Activated CD4-positive, alpha-beta T cell treated with anti-CD3 and anti-CD28 coated beads, Interleukin-2, amount 50 U/mL, for 16 hours (primary cell): ENCODE data around the gene CHSY3.

ENCODE experiments used
- DNase-seq: peaks from one replicate; pipeline ENCODE4 v3.0.0-alpha.2; 2020

The CHSY3 gene

GRCh38 chr5:130102960-130103359 is 198.7 kb downstream of the CHSY3 start:
- DNase-seq = no peak

DNA sequence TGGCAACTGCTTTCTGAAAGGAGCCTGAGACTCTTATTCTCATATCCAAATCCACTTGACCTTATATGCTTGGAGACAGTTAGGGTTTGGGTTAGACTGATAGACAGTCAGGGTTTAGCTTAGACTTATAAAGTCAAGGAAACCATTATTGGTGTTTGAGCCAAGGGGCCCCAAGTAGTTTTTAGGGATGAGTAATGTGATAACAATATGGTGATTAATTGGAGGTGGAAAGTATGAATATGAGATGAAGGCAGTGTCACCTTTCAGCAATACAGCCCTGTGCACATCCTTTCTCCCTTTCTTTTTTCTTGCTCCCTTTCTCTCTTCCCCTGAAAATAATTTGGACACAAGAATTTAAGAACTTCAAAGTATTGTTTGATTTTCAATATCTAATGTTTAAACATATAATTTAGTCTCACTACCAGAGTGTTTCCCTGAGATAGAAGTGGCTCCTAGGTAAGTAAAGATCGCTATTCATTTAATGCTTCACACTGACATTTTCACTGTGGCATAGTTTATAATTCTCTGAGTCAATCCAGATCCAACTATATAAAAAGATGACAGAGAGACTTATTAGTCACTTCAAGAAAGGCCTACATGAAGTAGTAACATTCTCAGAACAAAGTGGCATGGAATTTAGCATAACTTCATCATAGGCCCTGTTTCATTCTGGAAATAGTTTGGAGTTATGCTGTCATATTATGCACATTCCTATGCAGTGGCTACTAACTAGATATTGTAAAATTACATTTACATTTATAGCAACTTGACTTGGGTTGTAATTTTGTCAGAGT is 200.8 kb downstream of the CHSY3 start:
- no peak for DNase-seq

DNA sequence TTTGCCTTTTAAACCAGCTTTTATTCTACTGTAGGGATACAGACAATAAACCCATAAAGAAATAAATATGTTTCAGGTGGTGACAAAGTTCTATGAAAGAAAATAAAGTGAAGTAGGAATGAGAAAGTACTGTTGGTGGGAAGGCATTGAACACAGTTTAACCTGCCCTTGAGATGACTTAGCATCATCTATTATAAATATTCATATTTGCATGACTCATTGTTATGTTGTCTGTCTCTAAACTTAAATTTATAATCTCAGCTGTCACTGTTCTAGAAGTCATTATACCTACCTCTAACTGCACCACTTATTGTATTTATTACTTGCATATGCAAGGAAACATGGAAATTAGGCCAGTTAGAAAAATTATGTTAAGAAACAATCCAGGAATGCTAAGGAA is 202.2 kb downstream of the CHSY3 start:
- no peak for DNase-seq

- peak; percentile 27 for DNase-seq
Measured at GRCh38 chr5:130109152-130109551, 204.9 kb downstream of the CHSY3 start.

DNA sequence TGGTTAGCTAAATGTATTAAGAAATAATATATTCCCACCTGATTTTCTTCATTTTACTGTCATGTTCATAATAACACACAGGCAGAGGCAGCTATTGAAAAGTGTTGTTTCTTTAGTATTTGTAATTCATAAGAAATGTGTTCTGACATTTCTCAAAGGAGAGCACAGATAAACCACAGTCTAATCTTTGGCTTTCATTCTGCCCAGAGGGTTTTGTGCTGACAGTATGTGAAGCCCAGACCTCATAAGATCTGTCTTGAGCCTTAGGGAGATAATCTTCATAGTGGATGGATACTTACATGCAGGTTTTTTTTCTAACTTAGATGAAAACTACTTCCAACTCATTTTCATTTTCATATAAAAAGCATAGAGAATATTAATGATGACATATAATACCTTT is 206.1 kb downstream of the CHSY3 start:
- no peak for DNase-seq

- DNase-seq = no peak
Measured at GRCh38 chr5:130111746-130112145, 207.5 kb downstream of the CHSY3 start.

DNA sequence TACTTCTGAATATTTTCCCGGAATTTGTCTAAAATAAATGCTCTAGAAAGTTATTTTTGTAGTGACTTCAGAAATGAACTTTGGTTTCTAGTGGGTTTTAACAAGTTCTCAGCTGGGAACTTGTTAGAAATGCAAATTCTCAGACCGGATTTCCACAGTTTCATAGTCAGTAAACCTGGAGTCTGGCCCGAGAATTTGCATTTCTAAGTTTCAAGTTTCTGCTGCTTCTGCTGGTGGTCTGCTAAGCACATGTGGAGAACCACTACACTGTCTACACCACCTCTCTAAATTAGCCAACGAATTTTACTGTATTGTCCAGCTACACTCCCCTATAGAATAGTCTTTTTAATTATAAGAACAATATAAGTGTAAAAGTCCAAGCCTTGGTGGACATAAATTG is 208.0 kb downstream of the CHSY3 start:
- no peak for DNase-seq

GRCh38 chr5:130115686-130116085 is 211.4 kb downstream of the CHSY3 start:
- DNase-seq = no peak

GRCh38 chr5:130116462-130116861 is 212.2 kb downstream of the CHSY3 start:
- DNase-seq = no peak

GRCh38 chr5:130116972-130117371 is 212.7 kb downstream of the CHSY3 start:
- DNase-seq = no peak

DNA sequence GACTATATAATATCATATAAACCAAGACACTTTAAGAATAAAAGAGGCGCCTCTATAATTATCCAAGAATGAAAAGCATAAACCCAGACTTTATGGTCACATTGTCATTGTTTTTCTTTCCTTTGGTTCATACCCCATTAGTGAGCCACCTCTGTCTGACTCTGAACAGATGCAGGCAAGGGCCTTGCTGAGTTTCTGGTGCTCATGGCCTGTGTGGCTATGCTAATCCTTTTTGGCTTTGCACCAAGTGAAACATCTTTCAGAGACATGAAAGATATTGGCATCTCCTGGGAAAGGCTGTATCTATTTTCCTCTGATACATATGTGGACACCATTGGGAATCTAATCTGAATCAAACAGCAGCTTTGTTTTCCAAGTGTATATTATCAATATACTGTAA is 222.5 kb downstream of the CHSY3 start:
- DNase-seq = no peak

DNA sequence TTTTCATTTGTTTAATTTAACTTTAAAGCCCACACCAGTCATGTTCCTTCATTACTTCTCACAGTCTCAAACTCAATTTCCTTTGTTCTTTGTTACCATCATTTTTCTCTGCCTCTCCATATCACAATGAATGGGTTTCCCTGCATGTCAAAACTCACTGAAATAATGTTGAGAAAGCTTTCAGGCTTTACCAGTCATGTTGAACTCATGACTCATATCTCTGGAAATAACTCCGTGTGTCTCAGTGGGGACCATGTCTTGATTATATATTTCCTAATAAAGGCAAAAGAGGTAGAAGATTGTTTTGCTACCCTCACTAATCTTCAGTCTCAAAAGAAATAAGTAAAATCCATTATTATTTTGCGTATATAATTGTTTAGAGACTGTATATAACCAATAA is 231.2 kb downstream of the CHSY3 start:
- no peak for DNase-seq

- no peak for DNase-seq
Measured at GRCh38 chr5:130136300-130136699, 232.0 kb downstream of the CHSY3 start.

DNA sequence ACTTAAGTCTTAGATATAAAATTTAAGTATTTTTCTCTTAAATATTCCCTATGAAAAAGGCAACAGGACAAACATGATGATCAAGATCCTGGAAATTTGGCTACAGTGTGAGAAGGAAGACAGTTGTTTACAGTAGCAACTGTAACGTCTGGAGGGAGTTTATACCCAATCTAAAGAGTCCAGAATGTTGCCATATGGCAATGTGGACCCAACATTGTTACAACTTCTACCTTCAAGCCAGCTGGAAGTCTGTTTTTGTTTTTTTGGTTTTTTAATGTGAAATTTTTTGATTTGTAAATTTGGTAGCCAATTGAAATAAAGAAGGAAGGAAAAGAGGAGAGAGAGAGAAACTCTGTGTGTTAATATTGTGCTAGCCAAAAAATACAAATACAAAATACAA is 233.4 kb downstream of the CHSY3 start:
- no peak for DNase-seq

DNA sequence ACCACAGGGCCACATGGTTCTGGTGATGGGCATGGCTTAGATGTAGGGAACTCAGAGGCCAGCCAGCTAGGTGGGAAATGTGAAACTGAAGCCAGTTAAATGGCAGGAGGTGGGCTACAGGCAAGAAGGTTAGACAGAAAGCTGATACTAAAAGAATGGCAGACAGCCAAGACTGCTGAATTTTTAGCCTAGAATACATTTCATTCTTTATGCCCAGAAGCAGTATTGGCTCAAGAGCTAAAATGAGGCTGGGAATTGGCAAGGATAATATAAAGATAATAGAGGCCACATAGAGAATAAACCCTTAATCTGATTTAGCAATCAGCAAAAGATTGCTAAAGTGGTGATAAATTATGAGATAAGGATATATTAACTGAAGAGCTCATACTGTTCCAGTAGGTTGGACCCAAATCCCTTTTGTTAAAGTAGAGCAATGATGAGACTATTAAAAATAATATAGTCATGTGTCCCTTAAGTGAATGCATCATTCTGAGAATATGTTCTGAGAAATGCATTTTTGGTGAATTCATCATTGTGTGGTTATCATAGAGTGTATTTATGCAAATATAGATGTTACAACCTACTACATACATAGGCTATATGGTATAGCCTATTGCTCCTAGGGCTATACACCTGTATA is 234.3 kb downstream of the CHSY3 start:
- no peak for DNase-seq

DNA sequence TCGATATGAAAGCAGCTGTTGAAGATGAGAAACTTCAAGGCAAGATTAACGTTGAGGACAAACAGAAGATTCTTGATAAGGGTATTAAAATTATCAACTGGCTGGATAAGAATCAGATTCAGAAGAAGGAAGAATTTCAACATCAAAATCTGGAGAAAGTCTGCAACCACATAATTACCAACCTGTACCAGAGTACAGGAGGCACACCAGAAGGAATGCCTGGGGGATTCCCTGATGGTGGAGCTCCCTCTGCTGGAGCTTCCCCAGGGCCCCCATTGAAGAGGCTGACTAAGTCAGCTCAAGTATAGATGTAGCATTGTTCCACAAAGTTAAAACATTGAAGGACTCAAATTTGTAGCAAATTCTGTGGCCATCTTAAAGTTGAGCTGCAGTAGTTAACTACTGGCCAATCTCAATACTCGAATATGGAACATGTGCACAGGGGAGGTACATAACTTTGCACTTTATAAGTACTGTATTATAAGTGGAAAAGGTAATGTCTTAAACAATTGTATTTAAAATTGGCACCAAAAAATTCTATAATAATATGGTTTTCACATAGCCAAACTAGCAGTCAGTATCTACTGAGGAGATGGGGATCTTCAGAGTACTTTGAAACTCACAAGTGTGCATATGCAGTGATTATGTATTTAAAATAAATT is 237.5 kb downstream of the CHSY3 start:
- DNase-seq = no peak

DNA sequence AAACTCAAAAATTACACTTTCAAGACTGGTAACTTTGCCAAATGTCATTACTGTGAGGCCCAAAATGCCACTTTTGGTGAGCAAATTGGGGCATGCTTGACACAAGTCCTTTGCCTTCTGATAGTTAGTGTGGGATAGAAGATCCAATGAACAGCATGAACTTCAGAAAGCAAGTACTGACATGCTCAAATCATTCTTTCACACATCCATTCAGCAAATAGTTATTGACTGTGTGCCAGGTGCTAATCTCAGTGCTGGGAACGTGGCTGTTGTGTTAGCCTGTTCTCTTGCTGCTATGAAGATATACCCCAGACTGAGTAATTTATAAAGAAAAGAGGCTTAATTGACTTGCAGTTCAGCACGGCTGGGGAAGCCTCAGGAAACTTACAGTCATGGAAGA is 247.0 kb downstream of the CHSY3 start:
- no peak for DNase-seq

- no peak for DNase-seq
Measured at GRCh38 chr5:130155345-130156011, 251.2 kb downstream of the CHSY3 start.

DNA sequence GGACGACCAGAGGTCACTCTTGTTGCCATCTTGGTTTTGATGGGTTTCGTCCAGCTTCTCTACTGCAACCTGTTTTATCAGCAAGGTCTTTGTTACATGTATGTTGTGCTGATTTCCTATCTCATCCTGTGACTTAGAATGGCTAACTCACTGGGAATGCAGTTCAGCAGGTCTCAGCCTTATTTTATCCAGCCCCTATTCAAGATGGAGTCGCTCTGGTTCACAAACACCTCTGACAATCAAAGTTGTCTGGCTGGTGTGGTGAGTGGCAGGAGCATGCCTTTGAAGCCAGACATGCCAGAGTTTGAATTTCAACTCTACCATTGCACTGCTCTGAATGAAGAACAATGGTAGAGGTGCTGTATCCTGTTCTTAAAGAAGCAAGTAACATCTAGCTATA is 253.8 kb downstream of the CHSY3 start:
- DNase-seq = no peak

DNA sequence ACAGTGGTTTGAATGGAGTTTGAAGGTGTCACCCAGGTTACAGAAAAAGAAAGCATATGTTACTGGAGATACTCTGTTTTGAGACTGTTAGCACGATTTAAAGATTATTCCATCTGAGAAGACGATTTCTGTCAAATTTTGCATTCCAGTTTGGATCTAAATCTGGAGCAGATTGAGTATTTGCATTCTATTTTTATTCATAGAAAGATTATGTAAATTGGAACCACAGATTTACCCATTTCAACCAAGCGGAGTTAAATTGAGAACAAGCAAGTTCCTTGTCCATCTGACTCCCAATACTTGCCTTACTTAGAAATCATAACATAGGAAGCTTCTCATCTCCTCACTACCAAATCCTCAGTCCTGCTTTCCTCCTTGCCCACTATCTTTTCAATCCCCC is 255.7 kb downstream of the CHSY3 start:
- DNase-seq = no peak

DNA sequence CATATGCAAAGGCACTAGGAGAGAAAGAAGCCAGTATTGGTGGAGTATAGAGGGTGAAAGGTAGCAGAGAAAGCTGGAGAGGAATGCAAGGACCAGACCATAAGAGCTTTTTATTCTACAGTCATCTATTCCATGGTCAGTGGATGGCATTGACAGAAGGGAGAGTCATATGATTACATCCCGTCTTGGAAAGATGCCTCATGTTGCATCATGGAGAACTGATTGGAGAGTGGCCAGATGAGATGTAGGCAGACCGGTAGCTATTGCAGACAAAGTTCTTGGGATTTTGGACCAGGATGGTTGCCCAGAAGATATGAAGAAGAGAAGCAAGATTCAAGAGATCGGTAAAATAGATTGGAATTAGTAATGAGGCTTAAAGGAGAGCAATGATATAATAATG is 260.7 kb downstream of the CHSY3 start:
- no peak for DNase-seq

DNA sequence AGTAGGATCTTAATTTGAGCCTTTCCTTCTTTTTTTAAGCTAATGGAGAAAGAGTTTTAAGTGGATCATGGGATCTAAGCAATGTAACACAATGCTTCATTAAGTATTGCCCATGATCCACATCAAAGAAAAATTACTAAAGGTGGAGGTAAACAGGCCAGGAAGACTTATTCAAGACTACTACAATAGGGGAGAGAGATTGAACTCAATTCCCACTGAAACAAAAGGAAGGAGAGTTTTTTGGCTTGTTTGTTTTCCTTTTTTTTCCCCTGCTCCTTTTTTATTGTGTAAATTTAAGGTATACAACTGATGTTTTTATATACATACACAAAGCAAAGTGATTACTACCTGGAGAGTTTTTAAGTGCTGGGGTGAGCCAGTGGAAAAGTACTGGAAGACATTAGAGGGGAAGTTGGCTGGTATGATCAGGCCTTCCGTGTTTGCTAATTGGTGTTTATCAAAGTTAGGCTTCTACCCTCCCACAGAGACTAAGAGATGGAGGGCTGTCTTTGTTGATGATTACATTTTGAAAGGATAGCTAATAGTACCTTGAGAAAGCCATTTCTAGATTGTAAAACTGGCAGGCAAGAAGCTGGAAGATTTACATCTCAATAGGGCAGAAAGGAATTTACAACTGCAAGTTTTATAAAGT is 262.7 kb downstream of the CHSY3 start:
- DNase-seq = no peak

DNA sequence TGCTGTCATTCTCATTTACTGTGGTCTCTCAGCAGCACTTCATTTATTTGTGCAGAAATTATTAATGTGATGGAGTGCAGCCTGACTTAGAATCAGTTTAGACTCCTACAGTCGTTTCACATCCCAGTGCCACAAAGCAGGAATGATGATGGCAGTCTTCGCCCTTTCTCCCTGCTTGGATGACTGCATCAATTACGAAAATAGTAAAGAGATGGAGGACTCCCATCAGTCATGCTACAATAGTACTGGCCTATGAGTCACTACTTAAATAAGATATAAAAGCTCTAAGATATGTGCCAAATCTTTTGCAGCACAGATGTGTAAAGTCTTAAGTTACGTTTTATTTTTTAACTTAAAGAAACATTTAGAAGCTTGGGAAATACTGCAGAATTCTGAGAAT is 263.9 kb downstream of the CHSY3 start:
- DNase-seq = no peak
